ENCODE data around the gene GFY. TPM values are rescaled to one million over a fixed set of nuclear protein-coding genes. Genes with fewer than 3 reads are reported as not detected.

GFY gene
- total and polyA plus RNA-seq, 9 of the 15 experiments (the other 6 are each of a cell fraction or from before 2014, with no cell fraction given): 0.06 to 0.40 (median 0.19) TPM; not detected in 3

DNA sequence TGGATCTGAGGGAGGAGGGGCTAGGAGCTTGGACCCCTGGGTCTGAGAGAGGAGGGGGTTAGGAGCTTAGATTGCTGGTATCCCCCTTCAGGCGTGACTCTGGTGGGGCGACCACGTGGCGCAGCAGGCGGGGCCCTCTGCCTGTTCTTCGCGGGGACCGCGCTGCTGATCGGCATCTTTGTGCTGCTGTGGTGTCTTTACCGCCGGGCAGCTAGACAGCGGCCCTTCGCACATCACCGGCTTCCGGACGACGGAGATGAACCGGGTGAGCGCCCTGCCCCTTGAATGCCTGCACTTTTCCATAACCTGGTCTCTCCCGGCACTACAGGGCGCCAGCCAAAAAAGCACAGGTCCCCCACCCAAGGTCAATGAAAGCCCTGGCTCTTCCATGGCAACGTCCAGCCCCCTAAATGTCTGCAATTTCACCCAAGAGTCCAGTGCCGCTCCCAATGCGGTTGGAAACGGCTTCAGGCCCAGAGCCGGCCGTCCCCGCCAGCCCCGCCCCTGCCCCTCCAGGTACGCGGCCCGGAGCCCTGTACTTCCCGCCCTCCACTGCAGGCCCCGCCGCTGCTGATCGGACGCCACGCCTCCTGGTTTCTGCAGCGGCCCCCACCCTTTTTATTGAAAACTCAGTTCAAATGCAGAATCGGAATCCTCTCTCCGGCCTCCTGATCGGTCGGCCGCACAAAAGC lies 2.8 kb downstream of the GFY start (continued):
- TF ChIP-seq TFAM (CRISPR knock-in tag; conservative IDR thresholded peaks at IDR 0.05) (no peak), SUPT5H (IDR thresholded peaks at IDR 0.05) (no peak), HNRNPK (IDR thresholded peaks at IDR 0.05; ENCODE audit: low read depth, low read length, poor library complexity, severe bottlenecking) (no peak), HDGF (IDR thresholded peaks at IDR 0.05) (no peak), EP400 (IDR thresholded peaks at IDR 0.05) (peak; percentile 51; the same call in 1 of the 2 replicates), ZNF24 (IDR thresholded peaks at IDR 0.05) (no peak), MEF2D (tag; conservative IDR thresholded peaks at IDR 0.05; ENCODE audit: low read depth) (no peak), CBFA2T3 (IDR thresholded peaks at IDR 0.05) (no peak)
- TF ChIP-seq, protein P1, sequence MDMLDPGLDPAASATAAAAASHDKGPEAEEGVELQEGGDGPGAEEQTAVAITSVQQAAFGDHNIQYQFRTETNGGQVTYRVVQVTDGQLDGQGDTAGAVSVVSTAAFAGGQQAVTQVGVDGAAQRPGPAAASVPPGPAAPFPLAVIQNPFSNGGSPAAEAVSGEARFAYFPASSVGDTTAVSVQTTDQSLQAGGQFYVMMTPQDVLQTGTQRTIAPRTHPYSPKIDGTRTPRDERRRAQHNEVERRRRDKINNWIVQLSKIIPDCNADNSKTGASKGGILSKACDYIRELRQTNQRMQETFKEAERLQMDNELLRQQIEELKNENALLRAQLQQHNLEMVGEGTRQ (CRISPR knock-in tag; IDR thresholded peaks at IDR 0.05): peak; percentile 72
- TF ChIP-seq, protein P2, sequence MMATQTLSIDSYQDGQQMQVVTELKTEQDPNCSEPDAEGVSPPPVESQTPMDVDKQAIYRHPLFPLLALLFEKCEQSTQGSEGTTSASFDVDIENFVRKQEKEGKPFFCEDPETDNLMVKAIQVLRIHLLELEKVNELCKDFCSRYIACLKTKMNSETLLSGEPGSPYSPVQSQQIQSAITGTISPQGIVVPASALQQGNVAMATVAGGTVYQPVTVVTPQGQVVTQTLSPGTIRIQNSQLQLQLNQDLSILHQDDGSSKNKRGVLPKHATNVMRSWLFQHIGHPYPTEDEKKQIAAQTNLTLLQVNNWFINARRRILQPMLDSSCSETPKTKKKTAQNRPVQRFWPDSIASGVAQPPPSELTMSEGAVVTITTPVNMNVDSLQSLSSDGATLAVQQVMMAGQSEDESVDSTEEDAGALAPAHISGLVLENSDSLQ (IDR thresholded peaks at IDR 0.05): no peak
- TF ChIP-seq, protein P3, sequence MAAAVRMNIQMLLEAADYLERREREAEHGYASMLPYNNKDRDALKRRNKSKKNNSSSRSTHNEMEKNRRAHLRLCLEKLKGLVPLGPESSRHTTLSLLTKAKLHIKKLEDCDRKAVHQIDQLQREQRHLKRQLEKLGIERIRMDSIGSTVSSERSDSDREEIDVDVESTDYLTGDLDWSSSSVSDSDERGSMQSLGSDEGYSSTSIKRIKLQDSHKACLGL (CRISPR knock-in tag; IDR thresholded peaks at IDR 0.05; ENCODE audit: borderline replicate concordance, poor library complexity, severe bottlenecking): no peak
- TF ChIP-seq, protein P4, sequence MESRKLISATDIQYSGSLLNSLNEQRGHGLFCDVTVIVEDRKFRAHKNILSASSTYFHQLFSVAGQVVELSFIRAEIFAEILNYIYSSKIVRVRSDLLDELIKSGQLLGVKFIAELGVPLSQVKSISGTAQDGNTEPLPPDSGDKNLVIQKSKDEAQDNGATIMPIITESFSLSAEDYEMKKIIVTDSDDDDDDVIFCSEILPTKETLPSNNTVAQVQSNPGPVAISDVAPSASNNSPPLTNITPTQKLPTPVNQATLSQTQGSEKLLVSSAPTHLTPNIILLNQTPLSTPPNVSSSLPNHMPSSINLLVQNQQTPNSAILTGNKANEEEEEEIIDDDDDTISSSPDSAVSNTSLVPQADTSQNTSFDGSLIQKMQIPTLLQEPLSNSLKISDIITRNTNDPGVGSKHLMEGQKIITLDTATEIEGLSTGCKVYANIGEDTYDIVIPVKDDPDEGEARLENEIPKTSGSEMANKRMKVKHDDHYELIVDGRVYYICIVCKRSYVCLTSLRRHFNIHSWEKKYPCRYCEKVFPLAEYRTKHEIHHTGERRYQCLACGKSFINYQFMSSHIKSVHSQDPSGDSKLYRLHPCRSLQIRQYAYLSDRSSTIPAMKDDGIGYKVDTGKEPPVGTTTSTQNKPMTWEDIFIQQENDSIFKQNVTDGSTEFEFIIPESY (CRISPR knock-in tag; IDR thresholded peaks at IDR 0.05): no peak
